Mucosa of gallbladder (tissue), 1 donor: ENCODE data around the gene TRIP12. TPM values are rescaled to one million over a fixed set of nuclear protein-coding genes. Genes with fewer than 3 reads are reported as not detected.
"Not testable (repeated sequence)": the region's sequence is repeated elsewhere in the genome, so short reads cannot be mapped to it uniquely, and the experiment has no call there.

Experiments
- DNase-seq: peaks from one replicate; pipeline ENCODE4 v3.0.0-alpha.2; 2020; ENCODE audit warnings: low spot score
- total RNA-seq: library from RNA; stranded (reverse); gene quantifications from one replicate; pipeline ENCODE4 v1.2.1, GENCODE V29; 2021
- donor health status: DM: no; HTN: no; CAD: no.

Gene TRIP12
- total RNA-seq, 1 donor from 2014 or later = 204 TPM

- no peak for DNase-seq
Observed at GRCh38 chr2:229831805-229832509, 89.9 kb downstream of the TRIP12 start.

- DNase-seq = no peak
Observed at GRCh38 chr2:229825476-229825875, 96.3 kb downstream of the TRIP12 start.

DNA sequence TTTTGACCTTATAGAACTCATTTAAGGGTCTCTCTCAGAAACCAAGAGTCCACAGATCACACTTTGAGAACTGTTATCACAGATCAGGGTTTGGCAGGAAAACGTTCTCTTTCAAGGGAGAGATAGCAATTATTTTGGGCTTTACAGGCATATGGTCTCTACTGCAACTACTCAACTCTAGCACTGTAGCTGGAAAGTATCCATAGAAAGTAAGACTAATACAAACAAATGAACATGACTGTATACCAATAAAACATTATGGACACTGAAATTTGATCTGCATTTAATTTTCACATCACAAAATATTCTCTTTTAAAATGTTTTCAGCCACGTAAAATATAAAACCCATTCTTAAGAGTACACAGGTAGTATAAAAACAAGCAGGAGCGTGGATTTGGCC lies 100.5 kb downstream of the TRIP12 start:
- no peak for DNase-seq

DNA sequence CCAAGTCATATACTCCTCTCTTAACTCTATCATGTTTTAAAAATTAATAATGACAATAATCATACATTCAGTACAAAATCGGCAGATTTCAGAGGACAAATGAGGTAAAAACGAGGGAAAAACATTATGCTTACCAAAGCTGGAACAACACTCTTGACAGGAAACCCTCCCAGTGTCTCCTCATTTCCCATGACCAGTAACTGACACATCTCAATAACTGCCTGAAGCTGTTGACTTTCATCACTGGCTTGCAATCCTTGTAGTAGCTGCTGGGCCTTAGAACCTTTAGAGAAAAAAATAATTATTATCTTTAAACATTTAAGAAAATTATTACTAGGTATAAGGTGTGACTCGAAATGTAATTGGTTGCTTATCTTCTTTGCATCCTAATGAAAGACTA lies 103.6 kb downstream of the TRIP12 start:
- DNase-seq = no peak

DNA sequence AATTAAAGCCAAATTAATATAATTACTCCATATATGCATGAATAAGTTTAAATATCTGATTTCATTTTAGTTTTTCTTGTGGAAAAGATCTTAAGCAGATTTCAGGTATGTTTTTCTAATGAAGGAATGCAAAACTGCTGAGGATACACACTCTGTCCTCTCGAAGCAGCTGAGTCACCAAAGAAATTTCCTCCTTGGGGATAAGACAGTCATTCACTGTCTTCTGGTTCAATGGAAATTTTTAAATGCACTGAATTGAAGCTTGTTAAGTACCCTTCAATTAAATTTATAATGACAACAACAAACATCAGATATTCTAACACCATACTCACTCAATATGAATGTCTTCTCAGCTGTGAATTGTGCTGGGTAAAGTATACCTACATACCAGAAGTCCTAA lies 106.0 kb downstream of the TRIP12 start:
- DNase-seq = no peak

DNA sequence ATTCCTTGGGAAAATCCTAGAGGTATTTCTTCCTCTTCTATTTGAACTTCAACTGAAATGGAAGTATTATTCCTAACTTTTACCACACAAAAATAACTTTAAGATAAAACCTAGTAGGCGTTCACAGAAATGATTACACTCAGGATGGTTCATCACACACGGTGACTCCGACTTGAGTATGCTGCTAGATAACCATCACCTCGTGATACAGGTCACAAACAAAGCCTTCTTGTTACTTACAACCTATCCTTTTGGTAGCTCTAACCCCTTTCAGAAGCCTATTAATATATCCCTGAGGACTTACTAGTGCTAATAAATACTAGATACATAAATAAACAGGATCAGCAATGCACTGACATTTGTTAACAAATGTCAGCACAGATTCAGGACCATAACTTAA lies 106.5 kb downstream of the TRIP12 start:
- DNase-seq = no peak

- DNase-seq = no peak
Observed at GRCh38 chr2:229810786-229811185, 111.0 kb downstream of the TRIP12 start.

- peak; percentile 44 for DNase-seq
Observed at GRCh38 chr2:229805559-229805958, 116.2 kb downstream of the TRIP12 start.

DNA sequence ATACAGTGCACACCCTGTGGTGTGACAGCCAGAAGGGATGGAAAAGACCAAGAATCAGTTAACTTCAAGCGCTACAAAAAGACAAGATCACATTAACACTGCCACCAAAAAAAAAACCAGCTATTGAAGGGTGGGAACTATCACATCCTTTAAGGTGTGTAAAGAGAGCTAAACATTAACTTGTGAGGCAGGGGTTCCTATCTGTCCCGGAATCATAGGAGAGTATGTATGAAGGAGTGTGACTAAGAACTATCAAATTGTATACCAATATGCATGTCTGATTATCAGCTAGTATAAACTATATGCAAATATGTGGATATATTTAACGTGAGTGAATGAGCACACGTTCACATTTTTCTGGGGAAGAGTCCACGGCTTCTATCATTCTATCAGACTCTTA lies 119.0 kb downstream of the TRIP12 start:
- no peak for DNase-seq

GRCh38 chr2:229800997-229801754 lies 120.6 kb downstream of the TRIP12 start:
- peak; percentile 57 for DNase-seq

- no peak for DNase-seq
Observed at GRCh38 chr2:229798446-229799155, 123.2 kb downstream of the TRIP12 start.

- no peak for DNase-seq
Observed at GRCh38 chr2:229795058-229795457, 126.8 kb downstream of the TRIP12 start.

GRCh38 chr2:229794636-229795035 lies 127.2 kb downstream of the TRIP12 start:
- DNase-seq = no peak

DNA sequence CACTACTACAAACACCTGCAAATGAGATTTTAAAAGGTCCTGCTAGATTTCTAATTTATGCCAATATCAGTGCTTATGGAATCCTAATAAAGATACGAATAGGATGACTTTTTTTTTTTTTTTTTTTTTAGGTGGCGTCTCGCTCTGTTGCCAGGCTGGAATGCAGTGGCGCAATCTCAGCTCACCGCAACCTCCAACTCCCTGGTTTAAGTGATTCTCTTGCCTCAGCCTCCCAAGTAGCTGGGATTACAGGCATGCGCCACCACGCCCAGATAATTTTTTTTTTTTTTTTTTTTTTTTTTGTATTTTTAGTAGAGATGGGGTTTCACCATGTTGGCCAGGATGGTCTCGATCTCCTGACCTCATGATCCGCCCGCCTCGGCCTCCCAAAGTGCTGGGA lies 135.5 kb downstream of the TRIP12 start:
- DNase-seq = not testable (repeated sequence)

GRCh38 chr2:229784791-229785190 lies 137.0 kb downstream of the TRIP12 start:
- no peak for DNase-seq

- DNase-seq = no peak
Observed at GRCh38 chr2:229783108-229783721, 138.6 kb downstream of the TRIP12 start.

- DNase-seq = no peak
Observed at GRCh38 chr2:229780856-229781773, 140.7 kb downstream of the TRIP12 start.

DNA sequence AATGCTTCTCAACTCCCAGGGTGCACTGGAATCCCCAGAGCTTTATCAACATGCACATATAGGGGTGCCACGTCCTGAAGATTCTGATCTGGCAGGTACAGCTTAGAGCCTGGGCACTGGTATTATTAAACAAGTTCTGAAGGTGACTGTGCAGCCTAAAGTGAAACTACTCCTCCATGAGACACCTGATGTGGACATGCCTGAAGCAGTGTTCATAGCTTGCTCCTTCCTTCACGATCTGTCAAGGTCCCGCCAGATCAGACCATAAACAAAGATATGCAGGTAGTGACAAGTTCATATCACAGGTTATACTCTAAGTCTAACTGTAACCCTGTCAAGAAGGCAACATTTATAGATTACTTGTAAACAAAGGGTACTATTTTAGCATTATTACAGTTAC lies 142.2 kb downstream of the TRIP12 start:
- DNase-seq = no peak

DNA sequence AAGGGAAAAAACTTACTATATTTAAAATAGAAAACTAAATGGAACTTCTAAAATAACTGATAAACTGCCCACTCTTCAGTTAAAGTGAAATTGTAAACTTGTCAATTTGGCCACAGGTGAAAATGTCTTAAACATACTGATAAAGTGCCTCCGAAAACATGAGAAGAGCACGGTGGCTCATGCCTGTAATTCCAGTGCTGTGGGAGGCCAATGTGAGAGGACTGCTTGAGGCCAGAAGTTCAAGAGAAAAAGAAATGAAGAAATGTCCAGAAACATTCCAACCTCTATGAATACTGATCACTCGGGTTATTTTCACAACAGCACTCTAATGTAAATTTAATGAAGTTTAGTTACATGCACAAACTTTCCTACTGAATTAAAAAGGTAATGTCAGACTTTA lies 144.1 kb downstream of the TRIP12 start:
- DNase-seq = no peak

DNA sequence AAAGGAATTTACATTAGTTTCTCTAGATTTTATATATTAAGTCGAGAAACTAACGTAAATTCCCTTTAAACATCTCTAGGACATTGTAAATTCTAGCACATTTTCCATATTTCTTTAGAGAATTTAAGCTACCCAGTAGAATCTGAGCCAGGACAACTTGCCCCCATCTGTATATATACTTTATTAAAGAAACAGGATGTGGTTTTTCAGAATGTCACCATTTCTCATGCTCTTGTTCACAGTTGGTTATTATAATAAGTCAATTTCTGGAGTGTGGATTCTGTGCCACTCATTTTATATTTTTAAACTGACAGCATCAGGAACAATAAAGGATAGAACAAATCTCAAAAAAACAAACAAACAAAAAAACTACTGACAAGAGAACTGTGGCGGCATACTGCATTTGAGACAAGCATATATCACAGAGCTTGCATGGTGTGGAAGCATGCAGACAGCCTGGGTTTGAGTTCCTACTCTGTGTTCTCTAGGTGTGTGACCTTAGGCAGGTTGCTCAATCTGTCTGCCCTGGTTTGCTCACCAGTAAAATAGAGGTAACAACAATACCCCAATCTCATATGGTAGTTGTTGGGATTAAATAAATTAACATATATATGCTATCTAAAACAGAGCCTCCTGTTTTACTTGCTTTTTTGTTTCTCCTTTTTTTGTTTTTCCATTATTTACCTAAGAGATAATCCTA lies 146.0 kb downstream of the TRIP12 start:
- DNase-seq = no peak

GRCh38 chr2:229774237-229774636 lies 147.6 kb downstream of the TRIP12 start:
- no peak for DNase-seq
